Transverse colon (tissue), 4 donors: ENCODE measurements around the gene CYP4F3. TPM values are rescaled to one million over a fixed set of nuclear protein-coding genes. Genes with fewer than 3 reads are reported as not detected.

Source experiments
- DNase-seq: peaks from one replicate; pipeline ENCODE4 v3.0.0-alpha.2; 2019
- H3K27ac ChIP-seq, 4 donors: fragments of 200-600 bp; sonication (generic); 2 replicates each; pipeline ENCODE4 v1.5.1; 2016 to 2018; ENCODE audit warnings: inconsistent platforms in 4 of 4
- H3K27me3 ChIP-seq: fragments of 200-600 bp; sonication (generic); 2 replicates; pipeline ENCODE4 v1.5.1; 2017; ENCODE audit warnings: inconsistent platforms
- H3K36me3 ChIP-seq, 4 donors: fragments of 200-600 bp; sonication (generic); 2 replicates each; pipeline ENCODE4 v1.5.1; 2017 to 2019; ENCODE audit warnings: inconsistent platforms in 4 of 4
- H3K4me1 ChIP-seq, 4 donors: fragments of 200-600 bp; sonication (generic); 2 replicates each; pipeline ENCODE4 v1.5.1; 2017 to 2020; ENCODE audit warnings: inconsistent platforms in 4 of 4
- H3K4me3 ChIP-seq, 4 donors: fragments of 200-600 bp; sonication (generic); 1 replicate in 1 of 4; 2 replicates in 3 of 4; pipeline versions ENCODE4 v1.5.1 to v1.6.1; 2017 to 2019; ENCODE audit warnings: inconsistent platforms in 4 of 4
- H3K9me3 ChIP-seq, 2 donors: fragments of 200-600 bp; sonication (generic); 2 replicates each; pipeline ENCODE4 v1.5.1; 2017 to 2019; ENCODE audit warnings: inconsistent platforms in 2 of 2
- EP300 ChIP-seq: sonication (generic); formaldehyde crosslinking; IDR thresholded peaks from one replicate; pipeline ENCODE4 v1.6.1; 2017; ENCODE audit warnings: antibody characterized with exemption, low read depth
- POLR2A ChIP-seq: fragments of 450-650 bp; IDR thresholded peaks from one replicate; pipeline ENCODE4 v1.6.1; 2016; ENCODE audit warnings: antibody characterized with exemption, mild to moderate bottlenecking, moderate library complexity
- POLR2AphosphoS5 ChIP-seq, 3 donors: sonication (generic); formaldehyde crosslinking; IDR thresholded peaks; one replicate each; pipeline ENCODE4 v1.6.1; 2016; ENCODE audit warnings: antibody characterized with exemption in 3 of 3
- WGBS, 2 donors: methylation state at CpG; one replicate each; pipeline ENCODE4 v1.1.5; 2018; ENCODE audit warnings: low coverage in 1 of 2; 5-methylcytosine and 5-hydroxymethylcytosine counted together
- in situ Hi-C, 4 donors: fragments of 200-750 bp; cut with MboI; loops; one replicate each; pipeline versions ENCODE4 v1.15.0 to v1.15.1; 2017; ENCODE audit warnings: low sequenced_read_pairs in 3 of 4, low pct_ligation_motif_present in 1 of 4, low pct_unique_long_range_greater_than_20kb in 1 of 4
- intact Hi-C: fragments of 100-400 bp; cut with DNase I; formaldehyde crosslinking; loops from one replicate; pipeline ENCODE4 v1.15.1; 2023; ENCODE audit warnings: low total_unique reads
- total RNA-seq, 4 donors: library from RNA; depleted of rRNA; stranded (reverse); fragments of >200 nt; gene quantifications; one replicate each; pipeline ENCODE4 v1.1.0, GENCODE V29; 2016
- TF ChIP-seq, protein P1 (sequence below), 5 experiments: fragments of 200-600 bp in 3 of 5; fragments of 450-650 bp in 2 of 5; sonication (generic) in 3 of 5; IDR thresholded peaks; 1 replicate in 2 of 5; 2 replicates in 3 of 5; pipeline ENCODE4 v1.5.1; 2016 to 2017; ENCODE audit warnings: antibody characterized with exemption in 5 of 5, inconsistent platforms in 3 of 5, mild to moderate bottlenecking in 2 of 5, moderate library complexity in 1 of 5

The CYP4F3 gene
- total RNA-seq, 4 donors from 2014 or later = 12.4 to 22.7 (median 16.2) TPM

DNA sequence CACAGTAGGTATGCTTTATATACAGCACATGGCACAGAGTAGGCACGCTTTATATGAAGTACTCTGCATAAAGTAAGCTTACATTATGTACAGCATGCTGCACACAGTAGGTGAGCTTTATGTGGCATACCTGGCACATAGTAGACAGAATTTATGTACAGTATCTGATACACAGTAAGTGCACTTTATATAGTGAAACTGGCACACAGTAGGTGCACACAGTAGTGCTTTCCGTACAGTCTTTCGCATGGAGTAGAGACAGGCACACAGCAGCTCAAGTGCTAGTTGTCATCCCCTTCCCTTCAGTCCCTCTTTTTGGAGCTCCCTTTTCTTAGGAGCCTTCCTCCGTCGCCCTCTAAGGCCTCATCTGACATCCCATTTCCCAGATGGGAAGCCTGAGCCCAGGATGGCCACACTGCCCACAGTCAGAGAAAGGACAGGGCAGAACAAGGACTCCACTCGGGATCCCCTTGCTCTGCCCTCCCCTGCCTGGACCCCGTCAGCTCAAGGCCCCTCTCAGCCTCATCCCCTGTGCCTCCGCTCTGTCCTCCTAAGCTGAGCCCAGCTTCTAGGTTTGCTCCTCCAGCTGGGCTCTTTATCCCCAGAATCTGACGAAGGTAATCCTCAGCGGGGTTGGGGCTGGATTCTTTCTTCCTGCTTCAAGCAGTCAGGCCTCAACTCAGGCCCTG, 31.3 kb downstream of the CYP4F3 start:
- no peak overlapping the region for H3K4me3 ChIP-seq
- H3K36me3 ChIP-seq = no peaks in the 10 kb centered on the region
- DNase-seq = no peak
- intact Hi-C loops (no loop called here), in situ Hi-C loops (loop anchor here in 1 of 4 donors (5.0 kb wide), 1 partner anchor 105 kb away; no protein-coding TSS in a partner anchor)
- H3K4me1 ChIP-seq = peaks cover 7 to 24% (median 18%) of the 10 kb centered on the region in 4 donors
- 46 to 55% methylated on average over 5 to 10 of the region's 10 CpGs for WGBS, 2 donors
- TF ChIP-seq, protein P1, sequence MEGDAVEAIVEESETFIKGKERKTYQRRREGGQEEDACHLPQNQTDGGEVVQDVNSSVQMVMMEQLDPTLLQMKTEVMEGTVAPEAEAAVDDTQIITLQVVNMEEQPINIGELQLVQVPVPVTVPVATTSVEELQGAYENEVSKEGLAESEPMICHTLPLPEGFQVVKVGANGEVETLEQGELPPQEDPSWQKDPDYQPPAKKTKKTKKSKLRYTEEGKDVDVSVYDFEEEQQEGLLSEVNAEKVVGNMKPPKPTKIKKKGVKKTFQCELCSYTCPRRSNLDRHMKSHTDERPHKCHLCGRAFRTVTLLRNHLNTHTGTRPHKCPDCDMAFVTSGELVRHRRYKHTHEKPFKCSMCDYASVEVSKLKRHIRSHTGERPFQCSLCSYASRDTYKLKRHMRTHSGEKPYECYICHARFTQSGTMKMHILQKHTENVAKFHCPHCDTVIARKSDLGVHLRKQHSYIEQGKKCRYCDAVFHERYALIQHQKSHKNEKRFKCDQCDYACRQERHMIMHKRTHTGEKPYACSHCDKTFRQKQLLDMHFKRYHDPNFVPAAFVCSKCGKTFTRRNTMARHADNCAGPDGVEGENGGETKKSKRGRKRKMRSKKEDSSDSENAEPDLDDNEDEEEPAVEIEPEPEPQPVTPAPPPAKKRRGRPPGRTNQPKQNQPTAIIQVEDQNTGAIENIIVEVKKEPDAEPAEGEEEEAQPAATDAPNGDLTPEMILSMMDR (IDR thresholded peaks at IDR 0.05) = no peak
- TF ChIP-seq EP300 (no peak), POLR2A (no peak), POLR2AphosphoS5 (IDR thresholded peaks at IDR 0.05) (no peak)
- no peaks in the 10 kb centered on the region for H3K9me3 ChIP-seq
- no peaks in the 10 kb centered on the region for H3K27me3 ChIP-seq
- H3K27ac ChIP-seq = peak overlapping the region; percentile 85 to 88 (median 87)

DNA sequence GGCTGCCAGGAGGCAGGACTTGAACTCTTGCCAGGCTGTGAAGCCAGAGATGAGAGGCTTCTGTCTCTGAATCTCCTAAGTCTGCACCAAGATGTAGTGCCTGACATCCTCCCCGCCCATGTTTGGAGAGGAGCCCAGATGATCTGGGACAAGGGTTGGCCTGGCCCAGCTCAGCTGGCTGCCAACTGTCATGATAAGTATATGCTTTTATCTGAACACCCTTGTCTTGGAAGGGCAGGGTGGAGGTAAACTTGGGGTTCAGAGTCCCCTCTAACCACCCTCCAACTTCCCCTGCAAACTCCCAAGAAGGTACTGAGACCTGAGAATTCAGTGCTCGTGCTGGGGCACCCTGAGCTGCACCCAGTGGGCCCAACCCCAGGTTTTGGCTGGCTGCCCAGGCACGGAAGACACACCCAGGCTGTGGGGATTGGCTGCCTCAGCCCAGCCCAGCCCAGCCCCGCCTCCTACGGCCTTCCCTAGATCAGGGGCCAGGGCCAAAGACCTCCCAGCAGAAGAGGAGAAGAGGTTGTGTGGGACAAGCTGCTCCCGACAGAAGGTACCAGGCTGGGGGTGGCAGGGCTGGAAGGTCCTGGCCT, 32.0 kb downstream of the CYP4F3 start, which contains the start of gene CYP4F12:
Gene CYP4F12 (plus strand): TSS at position 508 of the 596 bp plus-strand sequence. CDS start 443 bp downstream, outside the sequence.
- Histone ChIP-seq H3K27me3 (no peaks in the 10 kb centered on the region), H3K9me3 (no peaks in the 10 kb centered on the region), H3K4me3 (peak within 1 kb of the TSS in 3 of 4 donors; percentile 18 to 47 (median 22)), H3K36me3 (no peaks in the 10 kb centered on the region), H3K27ac (peak within 1 kb of the TSS; percentile 85 to 88 (median 87)), H3K4me1 (peaks cover 7 to 23% (median 18%) of the 10 kb centered on the region in 4 donors)
- 16% methylated on average over 6 of the region's 6 CpGs; no CpG with 5 or more reads in 1 of the 2 donors for WGBS, 2 donors
- peak; percentile 96 for DNase-seq
- TF ChIP-seq EP300 (peak; percentile 19), POLR2A (peak; percentile 85), POLR2AphosphoS5 (IDR thresholded peaks at IDR 0.05) (peak; percentile 38 to 77 (median 68))
- TF ChIP-seq, protein P1 (IDR thresholded peaks at IDR 0.05) = no peak
- intact Hi-C loops = no loop called here
- in situ Hi-C loops = loop anchor here in 1 of 4 donors (5.0 kb wide), 1 partner anchor 105 kb away; no protein-coding TSS in a partner anchor

DNA sequence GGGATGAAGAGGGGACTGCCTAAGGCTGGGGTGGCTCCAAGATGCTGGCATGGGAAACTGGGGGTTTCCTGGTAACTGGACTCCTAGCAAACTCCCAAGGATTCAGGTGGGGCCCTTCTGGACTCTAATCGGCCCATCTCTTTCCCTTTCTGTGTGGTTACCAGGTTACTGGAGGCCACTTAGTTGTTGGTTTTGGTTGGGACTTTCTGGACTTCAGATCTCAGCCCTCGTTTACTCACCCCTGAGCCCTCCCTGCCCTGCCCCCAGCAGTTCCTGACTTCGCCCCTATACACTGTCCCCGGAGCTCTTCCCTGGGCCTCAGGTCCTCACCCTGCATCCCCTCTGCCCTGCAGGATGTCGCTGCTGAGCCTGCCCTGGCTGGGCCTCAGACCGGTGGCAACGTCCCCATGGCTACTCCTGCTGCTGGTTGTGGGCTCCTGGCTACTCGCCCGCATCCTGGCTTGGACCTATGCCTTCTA, 32.5 kb downstream of the CYP4F3 start:
- peak; percentile 43 for DNase-seq

More for the DNA sequence above, 32.5 kb downstream of the CYP4F3 start:
- 16 to 40% methylated on average over 6 to 9 of the region's 9 CpGs for WGBS, 2 donors
- H3K27ac ChIP-seq = peak overlapping the region; percentile 85 to 88 (median 87)
- peak overlapping the region in 3 of 4 donors; percentile 18 to 47 (median 22) for H3K4me3 ChIP-seq
- no peaks in the 10 kb centered on the region for H3K27me3 ChIP-seq
- peaks cover 7 to 23% (median 18%) of the 10 kb centered on the region in 4 donors for H3K4me1 ChIP-seq
- H3K9me3 ChIP-seq = no peaks in the 10 kb centered on the region
- H3K36me3 ChIP-seq = no peaks in the 10 kb centered on the region
- in situ Hi-C loops (loop anchor here in 1 of 4 donors (5.0 kb wide), 1 partner anchor 104 kb away; no protein-coding TSS in a partner anchor), intact Hi-C loops (no loop called here)
- TF ChIP-seq EP300 = no peak
- TF ChIP-seq, protein P1 (IDR thresholded peaks at IDR 0.05) = peak in 1 of 5 experiments; percentile 58
